Measurements from ENCODE around the gene EPHB1.

EPHB1 gene

GRCh38 chr3:134852893-134853351, 57.9 kb downstream of the EPHB1 start:
- no peak for DNase-seq

DNA sequence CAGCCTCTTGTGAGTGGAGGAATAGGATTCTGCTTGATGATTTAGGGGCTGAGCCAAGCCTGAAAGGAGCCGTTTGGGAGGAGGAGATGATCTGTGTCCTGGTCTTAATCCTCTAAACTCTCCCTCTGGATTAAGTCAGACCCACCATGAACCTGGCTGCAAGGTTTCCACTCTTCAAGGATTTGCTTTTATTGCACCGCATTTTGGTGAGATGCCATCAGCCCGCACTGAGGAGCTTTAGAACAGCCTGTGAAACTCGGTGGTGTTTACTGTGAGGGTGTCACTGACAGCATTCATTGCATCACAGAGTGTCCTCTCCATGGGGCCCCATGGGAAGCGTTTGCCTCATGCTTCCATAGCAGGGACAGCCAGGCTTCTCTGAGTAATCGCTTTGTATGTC, 59.2 kb downstream of the EPHB1 start:
- DNase-seq = no peak

GRCh38 chr3:134857356-134857755, 62.3 kb downstream of the EPHB1 start:
- DNase-seq = no peak

DNA sequence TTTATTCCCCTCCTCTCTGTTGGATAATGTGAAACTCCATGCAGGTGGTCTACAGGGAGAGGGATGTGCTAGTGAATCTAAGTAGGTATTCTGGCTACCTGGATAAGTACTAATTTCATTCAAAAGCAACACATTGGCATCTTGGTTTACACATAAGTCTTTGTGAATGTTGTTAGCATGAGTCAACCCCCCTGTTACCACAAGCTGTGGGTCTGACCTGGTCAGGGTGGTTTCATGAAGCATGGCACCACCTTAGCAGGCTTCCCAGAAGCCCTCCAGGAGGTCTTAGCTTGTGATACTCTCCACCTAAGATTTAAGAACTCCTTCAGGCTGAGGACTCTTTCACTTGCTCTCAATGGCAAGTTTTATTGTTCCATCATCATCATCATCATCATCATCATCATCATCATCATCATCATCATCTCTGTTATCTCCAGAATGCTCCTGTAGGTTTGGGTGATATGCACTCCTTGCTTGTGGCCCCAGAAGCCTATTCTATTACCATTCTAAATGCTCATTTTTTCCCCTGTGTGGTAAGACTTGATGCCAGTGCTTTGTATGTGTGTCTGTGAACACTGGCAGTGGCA, 62.8 kb downstream of the EPHB1 start:
- no peak for DNase-seq

GRCh38 chr3:134858441-134859035, 63.5 kb downstream of the EPHB1 start:
- DNase-seq = no peak

DNA sequence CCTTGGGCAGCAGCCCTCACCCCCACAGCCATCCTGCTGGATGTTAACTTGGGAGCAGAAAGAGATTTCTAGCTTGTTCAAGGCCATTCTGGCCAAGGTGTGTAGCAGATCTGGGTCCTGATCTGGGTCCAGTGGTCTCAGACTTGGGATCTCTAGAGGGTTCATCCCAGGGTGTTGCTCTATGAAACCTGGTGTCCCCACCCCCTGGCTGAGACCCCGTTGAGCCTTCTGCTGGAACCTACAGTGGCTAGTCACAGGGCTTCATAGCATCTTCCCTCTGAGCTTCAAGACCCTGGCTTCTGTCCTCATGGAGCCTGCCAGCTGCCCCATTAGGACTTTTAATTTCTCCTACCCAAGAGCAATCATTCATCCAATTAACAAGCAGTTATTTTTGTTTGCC, 64.3 kb downstream of the EPHB1 start:
- DNase-seq = no peak

- DNase-seq = no peak
These were observed 65.1 kb downstream of the EPHB1 start for GRCh38 chr3:134860141-134860540.

- no peak for DNase-seq
These were observed 68.9 kb downstream of the EPHB1 start for GRCh38 chr3:134863915-134864314.

GRCh38 chr3:134864636-134865035, 69.6 kb downstream of the EPHB1 start:
- no peak for DNase-seq

DNA sequence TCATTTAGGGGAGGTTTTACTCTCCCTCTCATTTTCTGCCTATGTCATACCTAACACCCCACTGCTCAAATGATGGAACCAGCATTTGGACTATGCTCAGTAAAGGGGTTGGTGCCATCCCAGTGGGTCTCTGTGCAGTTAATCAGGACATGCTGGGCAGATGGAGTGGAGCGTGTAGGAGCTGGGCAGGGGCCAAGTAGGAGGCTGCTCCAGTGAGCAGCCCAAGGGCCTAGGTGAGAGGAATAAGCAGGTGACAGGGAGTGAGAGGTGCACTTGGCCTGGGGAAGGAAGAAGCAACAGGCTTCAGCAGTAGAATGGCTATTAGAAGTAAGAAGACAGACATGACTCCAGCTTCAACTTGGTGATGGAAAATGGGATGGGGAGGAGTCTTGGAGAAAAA, 72.2 kb downstream of the EPHB1 start:
- DNase-seq = no peak

GRCh38 chr3:134869153-134869726, 74.2 kb downstream of the EPHB1 start:
- peak; percentile 49 for DNase-seq

DNA sequence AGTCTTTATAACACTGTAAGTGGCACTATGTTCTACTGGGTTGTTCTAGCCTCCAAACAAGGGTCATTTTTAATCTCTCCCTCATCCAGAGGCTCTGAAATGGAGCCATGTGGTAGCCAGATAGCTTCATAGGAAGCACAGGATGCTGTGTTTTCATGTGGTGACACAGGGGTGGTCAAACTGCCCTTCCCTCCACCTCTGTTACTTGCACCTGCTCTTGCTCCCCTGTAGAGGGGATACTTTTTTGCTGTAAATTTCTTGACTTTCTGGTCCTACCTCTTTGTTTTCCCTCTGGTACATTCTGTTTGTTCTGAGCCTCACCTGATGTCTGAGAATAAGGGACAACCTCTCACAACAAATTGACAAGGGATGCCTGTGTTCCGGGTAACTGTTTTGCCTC, 76.8 kb downstream of the EPHB1 start:
- no peak for DNase-seq

- DNase-seq = no peak
These were observed 77.7 kb downstream of the EPHB1 start for GRCh38 chr3:134872440-134873388.

GRCh38 chr3:134873789-134874188, 78.7 kb downstream of the EPHB1 start:
- no peak for DNase-seq

GRCh38 chr3:134874737-134875413, 79.8 kb downstream of the EPHB1 start:
- DNase-seq = no peak

- DNase-seq = no peak
These were observed 81.8 kb downstream of the EPHB1 start for GRCh38 chr3:134876836-134877235.

GRCh38 chr3:134877788-134878187, 82.7 kb downstream of the EPHB1 start:
- peak; percentile 24 for DNase-seq

DNA sequence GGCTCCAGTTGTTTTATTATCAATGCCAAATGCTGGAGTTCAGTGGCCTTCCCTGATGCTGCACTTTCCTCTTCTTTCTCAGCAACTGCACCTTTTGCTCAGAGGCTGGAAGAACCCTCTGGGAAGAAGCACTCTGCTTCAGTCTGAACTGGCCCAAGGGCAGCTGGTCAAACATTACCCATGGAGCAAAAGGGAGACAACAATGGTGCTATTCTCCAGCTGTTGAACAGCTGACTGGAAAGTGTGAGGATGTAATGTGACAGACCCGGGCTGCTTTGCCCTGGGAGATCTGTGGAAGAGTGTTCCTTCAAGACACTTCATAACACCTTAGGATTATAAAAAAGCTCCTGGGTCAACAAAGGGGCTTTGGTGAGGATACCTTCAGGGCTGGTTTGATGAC, 84.9 kb downstream of the EPHB1 start:
- peak; percentile 37 for DNase-seq

- no peak for DNase-seq
These were observed 85.4 kb downstream of the EPHB1 start for GRCh38 chr3:134880431-134880830.

DNA sequence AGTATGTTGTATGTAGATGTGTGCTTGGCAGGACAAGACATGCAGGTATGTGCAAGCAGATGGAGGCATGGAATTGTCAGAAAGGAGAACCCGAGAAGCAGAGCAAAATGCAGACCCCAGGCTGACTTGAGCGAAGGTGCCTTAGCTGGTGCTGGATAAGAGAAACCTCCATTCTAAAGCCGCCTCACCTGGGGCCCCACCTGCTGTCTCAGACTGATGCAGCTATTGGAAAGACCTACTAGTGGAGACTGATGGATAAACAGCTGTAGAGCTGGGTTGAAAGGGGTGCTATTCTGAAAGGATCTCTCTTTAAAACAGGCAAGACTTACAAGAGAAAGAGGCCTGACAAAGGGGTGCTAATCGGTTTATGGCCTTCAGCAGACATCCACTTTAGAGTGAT, 86.2 kb downstream of the EPHB1 start:
- no peak for DNase-seq

GRCh38 chr3:134883697-134884385, 88.8 kb downstream of the EPHB1 start:
- DNase-seq = no peak

- no peak for DNase-seq
These were observed 91.0 kb downstream of the EPHB1 start for GRCh38 chr3:134885877-134886621.

All from NCI-H510A (cell line).